ENCODE data around the gene DSCAM. TPM values are rescaled to one million over a fixed set of nuclear protein-coding genes. Genes with fewer than 3 reads are reported as not detected.

The DSCAM gene
- total RNA-seq, 1 experiment from 2014 or later, result 0.13 TPM

DNA sequence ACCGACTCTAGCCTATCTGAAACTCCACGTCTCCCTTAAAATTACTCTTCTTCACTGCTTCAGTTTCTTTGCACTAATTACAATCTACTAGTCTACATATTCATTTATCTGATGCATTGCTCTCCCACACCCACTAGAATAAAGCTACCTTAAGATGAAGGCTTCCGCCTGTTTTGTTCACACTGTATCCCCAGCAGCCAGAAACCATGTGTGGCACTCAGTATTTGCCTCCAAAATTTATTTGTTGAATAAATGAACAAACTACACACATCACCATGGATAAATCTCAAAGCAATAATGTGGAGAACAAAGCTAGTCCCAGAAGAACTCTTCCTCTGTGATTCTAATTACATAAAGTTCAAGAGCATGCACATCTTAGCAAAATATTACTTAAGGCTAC is 95.7 kb downstream of the DSCAM start (continued):
- TF ChIP-seq FOXP1 (CRISPR knock-in tag; IDR thresholded peaks at IDR 0.05; ENCODE audit: borderline replicate concordance), result no peak
- no peak for TF ChIP-seq USF2 (CRISPR knock-in tag; IDR thresholded peaks at IDR 0.05)

GRCh38 chr21:40736145-40736544 is 110.8 kb downstream of the DSCAM start:
- DNase-seq (ENCODE audit: low spot score), result no peak
- H3K9me3 Mint-ChIP-seq, result no peaks in the 10 kb centered on the region
- POLR2A ChIA-PET, result interaction anchor here (0.6 kb wide), 1 partner anchor 80 kb away, joined by 3 read pairs; no protein-coding TSS in a partner anchor
- no peaks in the 10 kb centered on the region for H3K27me3 Mint-ChIP-seq (ENCODE audit: low read depth)
- H3K4me1 Mint-ChIP-seq, result no peaks in the 10 kb centered on the region
- no peak overlapping the region for H3K27ac Mint-ChIP-seq
- ATAC-seq, result no peak
- H3K4me3 Mint-ChIP-seq, result no peak overlapping the region
- TF ChIP-seq ZNF423 (CRISPR knock-in tag; IDR thresholded peaks at IDR 0.05), result no peak
- TF ChIP-seq SOX15 (CRISPR knock-in tag; IDR thresholded peaks at IDR 0.05), result no peak
- TF ChIP-seq ZNF219 (CRISPR knock-in tag; IDR thresholded peaks at IDR 0.05; ENCODE audit: borderline replicate concordance), result no peak
- no peak for TF ChIP-seq CREM (CRISPR knock-in tag; IDR thresholded peaks at IDR 0.05)
- no peak for TF ChIP-seq GTF2I (CRISPR knock-in tag; conservative IDR thresholded peaks at IDR 0.05)
- no peak for TF ChIP-seq SMAD4 (CRISPR knock-in tag; IDR thresholded peaks at IDR 0.05)
- TF ChIP-seq ZMAT4 (CRISPR knock-in tag; IDR thresholded peaks at IDR 0.05), result no peak
- TF ChIP-seq ZBTB43 (CRISPR knock-in tag; IDR thresholded peaks at IDR 0.05), result no peak
- TF ChIP-seq, protein P1, sequence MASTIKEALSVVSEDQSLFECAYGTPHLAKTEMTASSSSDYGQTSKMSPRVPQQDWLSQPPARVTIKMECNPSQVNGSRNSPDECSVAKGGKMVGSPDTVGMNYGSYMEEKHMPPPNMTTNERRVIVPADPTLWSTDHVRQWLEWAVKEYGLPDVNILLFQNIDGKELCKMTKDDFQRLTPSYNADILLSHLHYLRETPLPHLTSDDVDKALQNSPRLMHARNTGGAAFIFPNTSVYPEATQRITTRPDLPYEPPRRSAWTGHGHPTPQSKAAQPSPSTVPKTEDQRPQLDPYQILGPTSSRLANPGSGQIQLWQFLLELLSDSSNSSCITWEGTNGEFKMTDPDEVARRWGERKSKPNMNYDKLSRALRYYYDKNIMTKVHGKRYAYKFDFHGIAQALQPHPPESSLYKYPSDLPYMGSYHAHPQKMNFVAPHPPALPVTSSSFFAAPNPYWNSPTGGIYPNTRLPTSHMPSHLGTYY (CRISPR knock-in tag; IDR thresholded peaks at IDR 0.05), result no peak
- no peak for TF ChIP-seq ZNF532 (CRISPR knock-in tag; IDR thresholded peaks at IDR 0.05; ENCODE audit: borderline replicate concordance)
- TF ChIP-seq, protein P2, sequence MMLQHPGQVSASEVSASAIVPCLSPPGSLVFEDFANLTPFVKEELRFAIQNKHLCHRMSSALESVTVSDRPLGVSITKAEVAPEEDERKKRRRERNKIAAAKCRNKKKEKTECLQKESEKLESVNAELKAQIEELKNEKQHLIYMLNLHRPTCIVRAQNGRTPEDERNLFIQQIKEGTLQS (CRISPR knock-in tag; conservative IDR thresholded peaks at IDR 0.05), result no peak
- TF ChIP-seq SP1 (CRISPR knock-in tag; conservative IDR thresholded peaks at IDR 0.05), result no peak
- no peak for TF ChIP-seq ZNF232 (CRISPR knock-in tag; IDR thresholded peaks at IDR 0.05)
- TF ChIP-seq, protein P3, sequence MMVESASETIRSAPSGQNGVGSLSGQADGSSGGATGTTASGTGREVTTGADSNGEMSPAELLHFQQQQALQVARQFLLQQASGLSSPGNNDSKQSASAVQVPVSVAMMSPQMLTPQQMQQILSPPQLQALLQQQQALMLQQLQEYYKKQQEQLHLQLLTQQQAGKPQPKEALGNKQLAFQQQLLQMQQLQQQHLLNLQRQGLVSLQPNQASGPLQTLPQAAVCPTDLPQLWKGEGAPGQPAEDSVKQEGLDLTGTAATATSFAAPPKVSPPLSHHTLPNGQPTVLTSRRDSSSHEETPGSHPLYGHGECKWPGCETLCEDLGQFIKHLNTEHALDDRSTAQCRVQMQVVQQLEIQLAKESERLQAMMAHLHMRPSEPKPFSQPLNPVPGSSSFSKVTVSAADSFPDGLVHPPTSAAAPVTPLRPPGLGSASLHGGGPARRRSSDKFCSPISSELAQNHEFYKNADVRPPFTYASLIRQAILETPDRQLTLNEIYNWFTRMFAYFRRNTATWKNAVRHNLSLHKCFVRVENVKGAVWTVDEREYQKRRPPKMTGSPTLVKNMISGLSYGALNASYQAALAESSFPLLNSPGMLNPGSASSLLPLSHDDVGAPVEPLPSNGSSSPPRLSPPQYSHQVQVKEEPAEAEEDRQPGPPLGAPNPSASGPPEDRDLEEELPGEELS (CRISPR knock-in tag; IDR thresholded peaks at IDR 0.05), result no peak
- no peak for TF ChIP-seq TP53 (CRISPR knock-in tag; IDR thresholded peaks at IDR 0.05)
- TF ChIP-seq IRF2 (CRISPR knock-in tag; IDR thresholded peaks at IDR 0.05; ENCODE audit: borderline replicate concordance, low read depth), result no peak
- TF ChIP-seq TEAD4 (CRISPR knock-in tag; IDR thresholded peaks at IDR 0.05), result no peak
- TF ChIP-seq, protein P4, sequence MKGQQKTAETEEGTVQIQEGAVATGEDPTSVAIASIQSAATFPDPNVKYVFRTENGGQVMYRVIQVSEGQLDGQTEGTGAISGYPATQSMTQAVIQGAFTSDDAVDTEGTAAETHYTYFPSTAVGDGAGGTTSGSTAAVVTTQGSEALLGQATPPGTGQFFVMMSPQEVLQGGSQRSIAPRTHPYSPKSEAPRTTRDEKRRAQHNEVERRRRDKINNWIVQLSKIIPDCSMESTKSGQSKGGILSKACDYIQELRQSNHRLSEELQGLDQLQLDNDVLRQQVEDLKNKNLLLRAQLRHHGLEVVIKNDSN (CRISPR knock-in tag; IDR thresholded peaks at IDR 0.05), result no peak
- CTCF ChIA-PET, result no interaction called here
- no peaks in the 10 kb centered on the region for H3K36me3 Mint-ChIP-seq
